Measurements from ENCODE around the gene TK1. TPM values are rescaled to one million over a fixed set of nuclear protein-coding genes. Genes with fewer than 3 reads are reported as not detected.

Gene TK1
- polyA plus RNA-seq, 2 of the 4 experiments (the other 2 are of a cell fraction): 90.9 to 355 TPM

- H3K4me1 ChIP-seq: no peaks in the 10 kb centered on the region; the same call in 2 of the 3 replicates
- POLR2A ChIA-PET: no interaction called here
- 74% methylated on average over 4 of the region's 4 CpGs for WGBS (ENCODE audit: missing lambda C conversion rate)
- no peak for TF ChIP-seq MAZ (IDR thresholded peaks at IDR 0.05; ENCODE audit: borderline replicate concordance, low read depth, low read length)
- TF ChIP-seq MAFK (IDR thresholded peaks at IDR 0.05; ENCODE audit: partially characterized antibody): no peak
- TF ChIP-seq TP53 (CRISPR knock-in tag; IDR thresholded peaks at IDR 0.05): no peak
- TF ChIP-seq ESRRA (IDR thresholded peaks at IDR 0.05; ENCODE audit: borderline replicate concordance, low read length): no peak
- no peak for TF ChIP-seq CBX8 (IDR thresholded peaks at IDR 0.05)
- no peak for TF ChIP-seq HES2 (IDR thresholded peaks at IDR 0.05)
- CTCF ChIA-PET: interaction anchor here (0.6 to 17.1 kb wide), 4 partner anchors 10 to 168 kb away, joined by 3 to 150 read pairs (median 6); partner anchors contain the start of gene TK1
- DNase-seq (ENCODE audit: low read depth in 1 of 2, low spot score in 1 of 2): no peak
- no peak overlapping the region for H3K4me2 ChIP-seq
- ATAC-seq: no peak
- no peak overlapping the region for H3K27ac ChIP-seq
- FAIRE-seq: no peak
- H3K9me3 ChIP-seq: no peaks in the 10 kb centered on the region
- H3K4me3 ChIP-seq: no peak overlapping the region
Measured at GRCh38 chr17:78228176-78228575, 41.3 kb upstream of the TK1 start.

DNA sequence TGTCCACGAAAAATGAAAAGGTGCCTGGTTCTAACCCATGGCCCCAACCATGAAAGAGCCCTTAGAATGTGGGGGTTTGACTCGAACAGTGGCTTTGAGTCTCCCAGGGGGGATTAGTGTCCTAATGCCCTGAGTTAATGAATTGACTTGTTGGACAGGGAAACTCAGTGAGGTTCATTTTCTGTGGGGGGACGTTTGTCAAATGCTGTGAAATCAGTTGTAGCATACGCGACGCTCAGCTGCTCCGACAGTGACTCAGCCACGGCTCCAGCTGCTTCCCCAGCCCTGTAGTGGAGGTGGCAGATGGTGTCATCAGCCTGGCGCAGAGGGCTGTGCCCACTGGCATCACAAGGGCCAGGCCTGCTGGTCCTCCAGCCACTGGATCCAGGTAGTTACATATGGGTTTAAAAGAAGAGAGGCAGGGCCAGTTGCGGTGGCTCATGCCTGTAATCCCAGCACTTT, 40.6 kb upstream of the TK1 start:
- DNase-seq (ENCODE audit: low read depth in 1 of 2, low spot score in 1 of 2) (no peak), FAIRE-seq (no peak), ATAC-seq (no peak)
- no peak overlapping the region for H3K27ac ChIP-seq
- TF ChIP-seq KDM5A (IDR thresholded peaks at IDR 0.05) (no peak), ZC3H11A (IDR thresholded peaks at IDR 0.05) (no peak), FOSB (CRISPR knock-in tag; IDR thresholded peaks at IDR 0.05) (no peak), NR3C1 (IDR thresholded peaks at IDR 0.05) (no peak), PHF8 (IDR thresholded peaks at IDR 0.05; ENCODE audit: borderline replicate concordance, low read depth) (no peak), SREBF2 (IDR thresholded peaks at IDR 0.05) (no peak), CBX2 (IDR thresholded peaks at IDR 0.05; ENCODE audit: borderline replicate concordance, low read depth) (no peak), HEYL (CRISPR knock-in tag; IDR thresholded peaks at IDR 0.05) (no peak), ESRRA (IDR thresholded peaks at IDR 0.05; ENCODE audit: borderline replicate concordance, low read length) (no peak), TP53 (CRISPR knock-in tag; IDR thresholded peaks at IDR 0.05) (no peak), FOXS1 (CRISPR knock-in tag; IDR thresholded peaks at IDR 0.05) (no peak), SMC3 (IDR thresholded peaks at IDR 0.05) (no peak), RNF2 (IDR thresholded peaks at IDR 0.05; ENCODE audit: borderline replicate concordance, low read depth) (no peak), EHF (CRISPR knock-in tag; IDR thresholded peaks at IDR 0.05) (no peak)
- TF ChIP-seq, protein P1, sequence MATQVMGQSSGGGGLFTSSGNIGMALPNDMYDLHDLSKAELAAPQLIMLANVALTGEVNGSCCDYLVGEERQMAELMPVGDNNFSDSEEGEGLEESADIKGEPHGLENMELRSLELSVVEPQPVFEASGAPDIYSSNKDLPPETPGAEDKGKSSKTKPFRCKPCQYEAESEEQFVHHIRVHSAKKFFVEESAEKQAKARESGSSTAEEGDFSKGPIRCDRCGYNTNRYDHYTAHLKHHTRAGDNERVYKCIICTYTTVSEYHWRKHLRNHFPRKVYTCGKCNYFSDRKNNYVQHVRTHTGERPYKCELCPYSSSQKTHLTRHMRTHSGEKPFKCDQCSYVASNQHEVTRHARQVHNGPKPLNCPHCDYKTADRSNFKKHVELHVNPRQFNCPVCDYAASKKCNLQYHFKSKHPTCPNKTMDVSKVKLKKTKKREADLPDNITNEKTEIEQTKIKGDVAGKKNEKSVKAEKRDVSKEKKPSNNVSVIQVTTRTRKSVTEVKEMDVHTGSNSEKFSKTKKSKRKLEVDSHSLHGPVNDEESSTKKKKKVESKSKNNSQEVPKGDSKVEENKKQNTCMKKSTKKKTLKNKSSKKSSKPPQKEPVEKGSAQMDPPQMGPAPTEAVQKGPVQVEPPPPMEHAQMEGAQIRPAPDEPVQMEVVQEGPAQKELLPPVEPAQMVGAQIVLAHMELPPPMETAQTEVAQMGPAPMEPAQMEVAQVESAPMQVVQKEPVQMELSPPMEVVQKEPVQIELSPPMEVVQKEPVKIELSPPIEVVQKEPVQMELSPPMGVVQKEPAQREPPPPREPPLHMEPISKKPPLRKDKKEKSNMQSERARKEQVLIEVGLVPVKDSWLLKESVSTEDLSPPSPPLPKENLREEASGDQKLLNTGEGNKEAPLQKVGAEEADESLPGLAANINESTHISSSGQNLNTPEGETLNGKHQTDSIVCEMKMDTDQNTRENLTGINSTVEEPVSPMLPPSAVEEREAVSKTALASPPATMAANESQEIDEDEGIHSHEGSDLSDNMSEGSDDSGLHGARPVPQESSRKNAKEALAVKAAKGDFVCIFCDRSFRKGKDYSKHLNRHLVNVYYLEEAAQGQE (IDR thresholded peaks at IDR 0.05): no peak
- TF ChIP-seq, protein P2, sequence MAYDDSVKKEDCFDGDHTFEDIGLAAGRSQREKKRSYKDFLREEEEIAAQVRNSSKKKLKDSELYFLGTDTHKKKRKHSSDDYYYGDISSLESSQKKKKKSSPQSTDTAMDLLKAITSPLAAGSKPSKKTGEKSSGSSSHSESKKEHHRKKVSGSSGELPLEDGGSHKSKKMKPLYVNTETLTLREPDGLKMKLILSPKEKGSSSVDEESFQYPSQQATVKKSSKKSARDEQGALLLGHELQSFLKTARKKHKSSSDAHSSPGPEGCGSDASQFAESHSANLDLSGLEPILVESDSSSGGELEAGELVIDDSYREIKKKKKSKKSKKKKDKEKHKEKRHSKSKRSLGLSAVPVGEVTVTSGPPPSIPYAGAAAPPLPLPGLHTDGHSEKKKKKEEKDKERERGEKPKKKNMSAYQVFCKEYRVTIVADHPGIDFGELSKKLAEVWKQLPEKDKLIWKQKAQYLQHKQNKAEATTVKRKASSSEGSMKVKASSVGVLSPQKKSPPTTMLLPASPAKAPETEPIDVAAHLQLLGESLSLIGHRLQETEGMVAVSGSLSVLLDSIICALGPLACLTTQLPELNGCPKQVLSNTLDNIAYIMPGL (CRISPR knock-in tag; IDR thresholded peaks at IDR 0.05; ENCODE audit: borderline replicate concordance): no peak
- TF ChIP-seq, protein P3, sequence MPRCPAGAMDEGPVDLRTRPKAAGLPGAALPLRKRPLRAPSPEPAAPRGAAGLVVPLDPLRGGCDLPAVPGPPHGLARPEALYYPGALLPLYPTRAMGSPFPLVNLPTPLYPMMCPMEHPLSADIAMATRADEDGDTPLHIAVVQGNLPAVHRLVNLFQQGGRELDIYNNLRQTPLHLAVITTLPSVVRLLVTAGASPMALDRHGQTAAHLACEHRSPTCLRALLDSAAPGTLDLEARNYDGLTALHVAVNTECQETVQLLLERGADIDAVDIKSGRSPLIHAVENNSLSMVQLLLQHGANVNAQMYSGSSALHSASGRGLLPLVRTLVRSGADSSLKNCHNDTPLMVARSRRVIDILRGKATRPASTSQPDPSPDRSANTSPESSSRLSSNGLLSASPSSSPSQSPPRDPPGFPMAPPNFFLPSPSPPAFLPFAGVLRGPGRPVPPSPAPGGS (IDR thresholded peaks at IDR 0.05): no peak
- no peak overlapping the region for H3K4me2 ChIP-seq
- no peak overlapping the region for H3K4me3 ChIP-seq
- CTCF ChIA-PET: interaction anchor here (1.1 to 17.1 kb wide), 5 partner anchors 11 to 143 kb away, joined by 3 to 150 read pairs (median 5); partner anchors contain the start of gene TK1
- no peaks in the 10 kb centered on the region; the same call in 2 of the 3 replicates for H3K4me1 ChIP-seq
- WGBS (ENCODE audit: missing lambda C conversion rate): 69% methylated on average over 10 of the region's 10 CpGs
- H3K9me3 ChIP-seq: no peaks in the 10 kb centered on the region
- POLR2A ChIA-PET: no interaction called here
